HCT116 (cell line): ENCODE data around the gene FBXO42. TPM values are rescaled to one million over a fixed set of nuclear protein-coding genes. Genes with fewer than 3 reads are reported as not detected.

Experiments
- ATAC-seq: fragments of 200-7000 bp; cut with Tn5 transposase; 2 replicates; pipeline ENCODE4 v1.9.1; 2020; ENCODE audit warnings: mild to moderate bottlenecking, moderate library complexity
- BruUV-seq: library from RNA; stranded (reverse); fragments of 400-500 nt; replicated peaks from 2 replicates; lab custom pipeline; 2021; lab: Mats Ljungman, UMichigan
- CTCF ChIA-PET: fragments of 300-600 bp; sonication (Branson Sonifier 250); formaldehyde crosslinking; loops from one replicate; lab custom pipeline; 2021; ENCODE audit warnings: antibody characterized with exemption; lab: Charles Lee
- POLR2A ChIA-PET: fragments of 300-600, 350-600 bp; sonication (Branson Sonifier 250); formaldehyde crosslinking; loops from one replicate; lab custom pipeline; 2021; ENCODE audit warnings: antibody characterized with exemption; lab: Charles Lee
- RAD21 ChIA-PET, 2 experiments: fragments of 300-600 bp; sonication (Branson Sonifier 250); formaldehyde crosslinking; loops; one replicate each; lab custom pipeline; 2023; ENCODE audit warnings: low total read pairs in 2 of 2; ENCODE audit not compliant: uncharacterized antibody in 2 of 2, unreplicated experiment in 2 of 2, low non-redundant PET in 1 of 2; lab: Charles Lee
- DNase-seq: peaks from one replicate; pipeline ENCODE4 v3.0.0-alpha.2; 2010; ENCODE audit warnings: low read depth, low spot score
- H2AFZ ChIP-seq: fragments of 200-600 bp; shearing (Covaris generic), sonication (generic); 2 replicates; pipeline ENCODE4 v1.6.1; 2017; ENCODE audit warnings: low read depth, mixed run types, mixed read lengths, antibody characterized with exemption, low read length; ENCODE audit not compliant: poor library complexity, severe bottlenecking
- H3K27ac ChIP-seq: 2 replicates; pipeline ENCODE4 v1.5.1; 2012; ENCODE audit warnings: low read depth, low read length
- H3K27me3 ChIP-seq: fragments of 200-600 bp; sonication (generic); 2 replicates; pipeline ENCODE4 v1.6.1; 2016; ENCODE audit warnings: mixed run types, low read length, mixed read lengths; ENCODE audit not compliant: insufficient read depth
- H3K36me3 ChIP-seq, 2 experiments: fragments of 200-500 bp in 1 of 2; fragments of 200-600 bp in 1 of 2; sonication (Bioruptor generic) in 1 of 2; sonication (generic) in 1 of 2; 2 replicates each; pipeline versions ENCODE4 v1.5.1 to v1.6.1; 2014 to 2016; ENCODE audit warnings: low read length in 2 of 2, inconsistent platforms in 1 of 2, mixed read lengths in 1 of 2, mixed run types in 1 of 2; ENCODE audit not compliant: insufficient read depth in 2 of 2, control insufficient read depth in 1 of 2
- H3K4me1 ChIP-seq, 2 experiments: fragments of 200-600 bp in 1 of 2; sonication (generic) in 1 of 2; 2 replicates each; pipeline versions ENCODE4 v1.5.1 to v1.6.1; 2012 to 2017; ENCODE audit warnings: low read length in 2 of 2, inconsistent platforms in 1 of 2, mild to moderate bottlenecking in 1 of 2, mixed read lengths in 1 of 2, mixed run types in 1 of 2, moderate library complexity in 1 of 2; ENCODE audit not compliant: insufficient read depth in 2 of 2, control insufficient read depth in 1 of 2
- H3K4me2 ChIP-seq: fragments of 200-600 bp; sonication (generic); 2 replicates; pipeline ENCODE4 v1.6.1; 2017; ENCODE audit warnings: mixed run types, low read length, mixed read lengths
- H3K4me3 ChIP-seq, 2 experiments: fragments of 200-600 bp in 1 of 2; sonication (generic) in 1 of 2; replicated peaks in 1 of 2; 2 replicates each; pipeline ENCODE4 v1.5.1; 2011 to 2016; ENCODE audit warnings: low read length in 2 of 2, control low read depth in 1 of 2, low read depth in 1 of 2, mild to moderate bottlenecking in 1 of 2, mixed read lengths in 1 of 2, mixed run types in 1 of 2
- H3K79me2 ChIP-seq: fragments of 200-600 bp; sonication (generic); 2 replicates; pipeline ENCODE4 v1.6.1; 2017; ENCODE audit warnings: mild to moderate bottlenecking, mixed run types, low read length, moderate library complexity, mixed read lengths; ENCODE audit not compliant: insufficient read depth
- H3K9ac ChIP-seq: fragments of 200-600 bp; sonication (generic); 2 replicates; pipeline ENCODE4 v1.6.1; 2016; ENCODE audit warnings: low read length, mixed read lengths
- H3K9me2 ChIP-seq: fragments of 200-600 bp; sonication (generic), shearing (Covaris generic); 2 replicates; pipeline ENCODE4 v1.6.1; 2017; ENCODE audit warnings: mixed run types, mild to moderate bottlenecking, moderate library complexity; ENCODE audit not compliant: insufficient read depth
- H3K9me3 ChIP-seq, 2 experiments: fragments of 200-500 bp in 1 of 2; fragments of 200-600 bp in 1 of 2; sonication (Bioruptor generic) in 1 of 2; sonication (generic) in 1 of 2; 2 replicates each; pipeline ENCODE4 v1.6.1; 2014 to 2017; ENCODE audit warnings: low read length in 2 of 2, mixed read lengths in 2 of 2, inconsistent platforms in 1 of 2, low read depth in 1 of 2, mild to moderate bottlenecking in 1 of 2, mixed run types in 1 of 2, moderate library complexity in 1 of 2; ENCODE audit not compliant: control insufficient read depth in 1 of 2, insufficient read depth in 1 of 2
- H4K20me1 ChIP-seq: fragments of 200-600 bp; sonication (generic), shearing (Covaris generic); 2 replicates; pipeline ENCODE4 v1.6.1; 2017; ENCODE audit warnings: mixed run types, mild to moderate bottlenecking, moderate library complexity; ENCODE audit not compliant: insufficient read depth
- CBX3 ChIP-seq: IDR thresholded peaks from 2 replicates; pipeline ENCODE4 v1.6.1; 2012; ENCODE audit warnings: low read depth
- CEBPB ChIP-seq: IDR thresholded peaks from 2 replicates; pipeline ENCODE4 v1.6.1; 2012; ENCODE audit warnings: low read depth
- CTCF ChIP-seq, 3 experiments: fragments of 200-600 bp in 1 of 3; sonication (generic) in 1 of 3; IDR thresholded peaks in 2 of 3; conservative IDR thresholded peaks in 1 of 3; 2 replicates each; pipeline ENCODE4 v1.5.1; 2012 to 2017; ENCODE audit warnings: low read depth in 2 of 3, low read length in 2 of 3, antibody characterized with exemption in 1 of 3, borderline replicate concordance in 1 of 3, control low read depth in 1 of 3, mild to moderate bottlenecking in 1 of 3, mixed read lengths in 1 of 3, mixed run types in 1 of 3, moderate library complexity in 1 of 3; ENCODE audit not compliant: insufficient read depth in 1 of 3
- EGR1 ChIP-seq: IDR thresholded peaks from 2 replicates; pipeline ENCODE4 v1.6.1; 2012; ENCODE audit warnings: low read depth
- ELF1 ChIP-seq: IDR thresholded peaks from 2 replicates; pipeline ENCODE4 v1.6.1; 2012; ENCODE audit warnings: low read depth, borderline replicate concordance
- EZH2 ChIP-seq: fragments of 200-600 bp; sonication (generic); IDR thresholded peaks from 2 replicates; pipeline ENCODE4 v1.6.1; 2017; ENCODE audit warnings: antibody characterized with exemption, mixed run types
- EZH2phosphoT487 ChIP-seq: fragments of 200-600 bp; IDR thresholded peaks from 2 replicates; pipeline ENCODE4 v1.6.1; 2018; ENCODE audit warnings: antibody characterized with exemption, borderline replicate concordance
- FOSL1 ChIP-seq: IDR thresholded peaks from 2 replicates; pipeline ENCODE4 v1.6.1; 2012; ENCODE audit warnings: low read depth
- POLR2AphosphoS5 ChIP-seq: IDR thresholded peaks from 2 replicates; pipeline ENCODE4 v1.6.1; 2011; ENCODE audit warnings: mild to moderate bottlenecking, low read depth, low read length, moderate library complexity
- REST ChIP-seq: IDR thresholded peaks from 2 replicates; pipeline ENCODE4 v1.6.1; 2012; ENCODE audit warnings: low read depth
- SIN3A ChIP-seq: IDR thresholded peaks from 2 replicates; pipeline ENCODE4 v1.6.1; 2012; ENCODE audit warnings: low read depth
- SP1 ChIP-seq: IDR thresholded peaks from 2 replicates; pipeline ENCODE4 v1.6.1; 2012; ENCODE audit warnings: low read depth
- SRF ChIP-seq: IDR thresholded peaks from 2 replicates; pipeline ENCODE4 v1.6.1; 2012; ENCODE audit warnings: low read depth
- TCF7L2 ChIP-seq: IDR thresholded peaks from 2 replicates; pipeline ENCODE4 v1.7.0; 2011; ENCODE audit warnings: borderline replicate concordance, inconsistent platforms; ENCODE audit not compliant: insufficient read depth, insufficient read length; ENCODE audit errors: extremely low read depth
- YY1 ChIP-seq: IDR thresholded peaks from 2 replicates; pipeline ENCODE4 v1.6.1; 2011; ENCODE audit warnings: low read length, low read depth, moderate library complexity, mild to moderate bottlenecking; ENCODE audit not compliant: insufficient replicate concordance; ENCODE audit errors: extremely low read depth
- ZFX ChIP-seq: fragments of 450-650 bp; IDR thresholded peaks from 2 replicates; pipeline ENCODE4 v1.6.1; 2017
- intact Hi-C: fragments of 100-400 bp; cut with micrococcal nuclease; formaldehyde crosslinking; loops from 2 replicates; pipeline ENCODE4 v1.10.0; 2022
- total RNA-seq: library from RNA; stranded (reverse); gene quantifications from one replicate; pipeline ENCODE4 v1.2.1, GENCODE V29; 2021; ENCODE audit not compliant: unreplicated experiment
- TF ChIP-seq, protein P1 (sequence below): IDR thresholded peaks from 2 replicates; pipeline ENCODE4 v1.6.1; 2012

The FBXO42 gene
- total RNA-seq, 1 experiment from 2014 or later, result 20.6 TPM

GRCh38 chr1:16266411-16267118, 85.7 kb downstream of the FBXO42 start:
- no TSS peak for BruUV-seq
- no peaks in the 10 kb centered on the region for H3K9me2 ChIP-seq
- TF ChIP-seq SP1 (no peak), SRF (no peak), FOSL1 (no peak), CEBPB (no peak), TCF7L2 (no peak), YY1 (no peak), EGR1 (no peak), ELF1 (no peak), ZFX (no peak), POLR2AphosphoS5 (no peak), SIN3A (no peak), CBX3 (no peak), CTCF (IDR thresholded peaks at IDR 0.05 in 2 of 3, conservative IDR thresholded peaks at IDR 0.05 in 1 of 3; ENCODE audit: borderline replicate concordance in 1 of 3, insufficient read depth in 1 of 3, low read depth in 2 of 3, low read length in 2 of 3) (no peak), REST (no peak), EZH2 (no peak), EZH2phosphoT487 (no peak)
- TF ChIP-seq, protein P1, sequence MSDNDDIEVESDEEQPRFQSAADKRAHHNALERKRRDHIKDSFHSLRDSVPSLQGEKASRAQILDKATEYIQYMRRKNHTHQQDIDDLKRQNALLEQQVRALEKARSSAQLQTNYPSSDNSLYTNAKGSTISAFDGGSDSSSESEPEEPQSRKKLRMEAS, result no peak
- H3K9ac ChIP-seq, result no peak overlapping the region
- no peaks in the 10 kb centered on the region for H4K20me1 ChIP-seq
- H3K36me3 ChIP-seq, result no peaks in the 10 kb centered on the region
- no peak for DNase-seq
- H3K27ac ChIP-seq, result no peak overlapping the region
- POLR2A ChIA-PET, result no interaction called here
- H2AFZ ChIP-seq, result no peak overlapping the region
- RAD21 ChIA-PET, result interaction anchor here in 1 of 2 experiments (0.6 kb wide), 1 partner anchor 30 kb away, joined by 6 read pairs; no protein-coding TSS in a partner anchor
- 0 out of 2 replicates have a peak, but pooled peaks cover 4% of the 10 kb centered on the region for H3K79me2 ChIP-seq
- intact Hi-C loops, result no loop called here
- no peak overlapping the region for H3K4me2 ChIP-seq
- H3K27me3 ChIP-seq, result no peaks in the 10 kb centered on the region
- no peaks in the 10 kb centered on the region for H3K9me3 ChIP-seq
- H3K4me1 ChIP-seq, result peaks cover 0 to under 1% of the 10 kb centered on the region in 2 experiments; a peak in 1 of 4 replicates
- CTCF ChIA-PET, result no interaction called here
- no peak for ATAC-seq
- no peak overlapping the region for H3K4me3 ChIP-seq
